ENCODE results near the gene MYO3B.

The MYO3B gene

GRCh38 chr2:170461889-170462288 lies 283.9 kb downstream of the MYO3B start:
- no peak for DNase-seq
- Histone ChIP-seq H3K4me1 (no peaks in the 10 kb centered on the region), H3K36me3 (no peaks in the 10 kb centered on the region), H3K27me3 (no peaks in the 10 kb centered on the region), H3K9me3 (no peaks in the 10 kb centered on the region), H3K4me3 (ENCODE audit: low read depth, low read length) (no peak overlapping the region)
- TF ChIP-seq, protein P1, sequence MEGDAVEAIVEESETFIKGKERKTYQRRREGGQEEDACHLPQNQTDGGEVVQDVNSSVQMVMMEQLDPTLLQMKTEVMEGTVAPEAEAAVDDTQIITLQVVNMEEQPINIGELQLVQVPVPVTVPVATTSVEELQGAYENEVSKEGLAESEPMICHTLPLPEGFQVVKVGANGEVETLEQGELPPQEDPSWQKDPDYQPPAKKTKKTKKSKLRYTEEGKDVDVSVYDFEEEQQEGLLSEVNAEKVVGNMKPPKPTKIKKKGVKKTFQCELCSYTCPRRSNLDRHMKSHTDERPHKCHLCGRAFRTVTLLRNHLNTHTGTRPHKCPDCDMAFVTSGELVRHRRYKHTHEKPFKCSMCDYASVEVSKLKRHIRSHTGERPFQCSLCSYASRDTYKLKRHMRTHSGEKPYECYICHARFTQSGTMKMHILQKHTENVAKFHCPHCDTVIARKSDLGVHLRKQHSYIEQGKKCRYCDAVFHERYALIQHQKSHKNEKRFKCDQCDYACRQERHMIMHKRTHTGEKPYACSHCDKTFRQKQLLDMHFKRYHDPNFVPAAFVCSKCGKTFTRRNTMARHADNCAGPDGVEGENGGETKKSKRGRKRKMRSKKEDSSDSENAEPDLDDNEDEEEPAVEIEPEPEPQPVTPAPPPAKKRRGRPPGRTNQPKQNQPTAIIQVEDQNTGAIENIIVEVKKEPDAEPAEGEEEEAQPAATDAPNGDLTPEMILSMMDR (IDR thresholded peaks at IDR 0.05; ENCODE audit: low read depth, low read length): no peak

DNA sequence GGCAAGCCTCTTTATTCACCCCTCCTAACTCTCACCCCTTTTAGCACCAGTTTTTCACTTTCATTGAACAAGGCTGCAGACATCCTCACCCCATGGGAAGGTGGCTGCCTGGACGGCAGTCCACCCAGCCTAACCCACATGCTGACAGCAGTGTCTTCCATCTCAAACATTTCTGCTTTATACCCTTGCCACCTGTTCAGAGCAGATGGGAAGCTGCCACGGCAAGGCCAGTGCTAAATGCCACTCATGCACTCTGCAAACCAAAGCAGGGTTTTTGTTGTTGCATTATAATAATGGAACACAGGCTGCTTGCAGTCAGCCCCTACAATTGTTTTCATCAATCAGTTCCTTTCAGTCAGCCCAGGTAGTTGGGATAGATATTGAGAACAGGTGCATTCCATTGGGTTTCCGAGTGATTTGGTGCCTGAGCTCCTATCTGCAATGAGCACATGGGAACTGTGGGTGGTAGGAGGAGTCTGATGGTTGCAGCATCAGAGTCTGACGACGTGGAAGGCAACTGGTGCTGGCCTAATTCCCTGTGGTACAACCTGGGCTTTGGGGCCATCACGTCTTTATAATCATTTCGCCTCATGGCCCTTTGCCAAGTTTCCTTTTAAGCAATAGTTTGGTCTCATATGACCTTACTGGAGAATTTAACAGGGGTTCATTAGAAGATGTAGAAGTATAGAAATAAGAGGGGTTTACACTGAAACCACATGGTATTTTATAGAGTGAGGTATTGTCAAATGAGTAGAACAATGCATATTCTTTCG lies 284.7 kb downstream of the MYO3B start:
- Histone ChIP-seq H3K4me3 (ENCODE audit: low read depth, low read length) (no peak overlapping the region), H3K36me3 (no peaks in the 10 kb centered on the region), H3K4me1 (no peaks in the 10 kb centered on the region), H3K27me3 (no peaks in the 10 kb centered on the region), H3K9me3 (no peaks in the 10 kb centered on the region)
- TF ChIP-seq, protein P1 (IDR thresholded peaks at IDR 0.05; ENCODE audit: low read depth, low read length): no peak
- DNase-seq: no peak

DNA sequence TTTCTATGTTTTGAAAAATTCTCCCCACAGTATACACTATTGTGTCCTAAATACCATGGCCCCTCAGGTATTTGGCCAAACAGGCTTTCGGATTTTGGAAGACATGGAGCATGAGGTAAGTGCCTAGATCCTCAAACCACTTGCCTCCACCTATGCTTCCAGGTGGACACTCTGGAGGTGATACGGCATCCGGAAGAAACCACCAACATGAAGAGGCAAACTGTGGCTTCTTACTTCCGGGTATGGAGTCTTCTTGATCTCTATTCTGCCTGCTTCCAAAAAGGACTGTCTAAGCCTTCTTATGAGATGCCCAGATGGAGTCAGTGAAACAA lies 285.2 kb downstream of the MYO3B start:
- Histone ChIP-seq H3K4me3 (ENCODE audit: low read depth, low read length) (no peak overlapping the region), H3K36me3 (no peaks in the 10 kb centered on the region), H3K27me3 (no peaks in the 10 kb centered on the region), H3K9me3 (no peaks in the 10 kb centered on the region), H3K4me1 (no peaks in the 10 kb centered on the region)
- TF ChIP-seq, protein P1 (IDR thresholded peaks at IDR 0.05; ENCODE audit: low read depth, low read length): no peak
- DNase-seq: no peak

- no peak for DNase-seq
These were observed 286.3 kb downstream of the MYO3B start for GRCh38 chr2:170464268-170464667.

DNA sequence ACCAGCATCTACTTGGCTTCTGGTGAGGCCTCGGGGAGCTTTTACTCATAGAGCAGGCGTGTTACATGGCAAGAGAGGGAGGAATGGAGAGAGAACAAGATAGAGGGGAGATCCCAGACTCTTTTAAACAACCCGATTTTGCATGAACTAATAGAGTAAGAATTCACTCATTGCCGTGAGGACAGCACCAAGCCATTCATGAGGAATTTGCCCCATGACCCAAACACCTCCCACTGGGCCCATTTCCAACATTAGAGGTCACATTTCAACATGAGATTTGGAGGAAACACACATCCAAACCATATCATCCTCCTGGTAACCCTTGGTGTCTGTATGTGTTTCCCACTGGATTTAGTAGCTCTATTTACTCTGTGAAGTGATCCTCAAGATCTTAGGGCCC lies 287.3 kb downstream of the MYO3B start:
- Histone ChIP-seq H3K4me1 (no peaks in the 10 kb centered on the region), H3K4me3 (ENCODE audit: low read depth, low read length) (no peak overlapping the region), H3K27me3 (no peaks in the 10 kb centered on the region), H3K36me3 (no peaks in the 10 kb centered on the region), H3K9me3 (no peaks in the 10 kb centered on the region)
- TF ChIP-seq, protein P1 (IDR thresholded peaks at IDR 0.05; ENCODE audit: low read depth, low read length): no peak
- DNase-seq: no peak

More at GRCh38 chr2:170464268-170464667, 286.3 kb downstream of the MYO3B start:
- no peaks in the 10 kb centered on the region for H3K9me3 ChIP-seq
- no peaks in the 10 kb centered on the region for H3K4me1 ChIP-seq
- H3K27me3 ChIP-seq: no peaks in the 10 kb centered on the region
- no peak overlapping the region for H3K4me3 ChIP-seq (ENCODE audit: low read depth, low read length)
- no peaks in the 10 kb centered on the region for H3K36me3 ChIP-seq
- TF ChIP-seq, protein P1 (IDR thresholded peaks at IDR 0.05; ENCODE audit: low read depth, low read length): no peak

DNA sequence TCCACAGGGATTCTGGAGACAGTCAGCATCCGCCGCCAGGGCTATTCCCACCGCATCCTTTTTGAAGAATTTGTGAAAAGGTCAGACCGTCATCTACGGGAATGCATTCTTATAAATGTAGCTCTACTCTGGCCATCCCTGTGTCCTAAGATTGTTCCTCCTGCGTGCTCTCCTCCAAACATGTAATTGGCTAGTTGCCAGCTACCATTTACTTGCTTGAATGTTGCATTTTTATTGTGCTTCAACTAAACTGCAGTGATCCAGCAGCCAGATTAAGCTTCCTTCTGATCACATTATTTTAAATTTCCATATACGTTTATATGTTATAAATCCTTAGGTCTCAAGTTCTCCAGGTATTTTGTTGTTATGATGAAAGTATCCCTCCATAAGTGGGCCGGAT lies 288.7 kb downstream of the MYO3B start:
- no peak overlapping the region for H3K4me3 ChIP-seq (ENCODE audit: low read depth, low read length)
- no peaks in the 10 kb centered on the region for H3K9me3 ChIP-seq
- no peaks in the 10 kb centered on the region for H3K27me3 ChIP-seq
- DNase-seq: no peak
- no peaks in the 10 kb centered on the region for H3K36me3 ChIP-seq
- no peaks in the 10 kb centered on the region for H3K4me1 ChIP-seq
- TF ChIP-seq, protein P1 (IDR thresholded peaks at IDR 0.05; ENCODE audit: low read depth, low read length): no peak
